ENCODE measurements around the gene EFCAB9. TPM values are rescaled to one million over a fixed set of nuclear protein-coding genes. Genes with fewer than 3 reads are reported as not detected.

The EFCAB9 gene
- total RNA-seq, 1 donor from 2014 or later: not detected

GRCh38 chr5:172173564-172174153, 20.3 kb upstream of the EFCAB9 start:
- Histone ChIP-seq H3K9ac (ENCODE audit: low read depth in 1 of 3, low read length in 3 of 3) (peak overlapping the region in 2 of 3 donors; percentile 36 to 40), H3K4me1 (ENCODE audit: control insufficient read depth in 3 of 3, insufficient read depth in 3 of 3, low read length in 3 of 3) (peaks cover 38 to 65% (median 39%) of the 10 kb centered on the region in 3 donors), H3K27me3 (ENCODE audit: control insufficient read depth in 3 of 3, insufficient read depth in 3 of 3, low read length in 3 of 3) (no peaks in the 10 kb centered on the region), H3K27ac (ENCODE audit: low read depth, low read length) (no peak overlapping the region), H3K9me3 (ENCODE audit: control insufficient read depth in 3 of 3, low read length in 3 of 3) (no peaks in the 10 kb centered on the region), H3K4me3 (ENCODE audit: low read length in 3 of 3) (no peak overlapping the region), H3K36me3 (ENCODE audit: control insufficient read depth in 3 of 3, insufficient read depth in 3 of 3, low read length in 3 of 3) (no peaks in the 10 kb centered on the region)

GRCh38 chr5:172175263-172175719, 18.7 kb upstream of the EFCAB9 start:
- peaks cover 30 to 59% (median 31%) of the 10 kb centered on the region in 3 donors for H3K4me1 ChIP-seq (ENCODE audit: control insufficient read depth in 3 of 3, insufficient read depth in 3 of 3, low read length in 3 of 3)
- H3K27ac ChIP-seq (ENCODE audit: low read depth, low read length): no peak overlapping the region
- H3K36me3 ChIP-seq (ENCODE audit: control insufficient read depth in 3 of 3, insufficient read depth in 3 of 3, low read length in 3 of 3): no peaks in the 10 kb centered on the region
- H3K27me3 ChIP-seq (ENCODE audit: control insufficient read depth in 3 of 3, insufficient read depth in 3 of 3, low read length in 3 of 3): no peaks in the 10 kb centered on the region
- peak overlapping the region in 1 of 3 donors; percentile 12 for H3K9ac ChIP-seq (ENCODE audit: low read depth in 1 of 3, low read length in 3 of 3)
- H3K9me3 ChIP-seq (ENCODE audit: control insufficient read depth in 3 of 3, low read length in 3 of 3): no peaks in the 10 kb centered on the region
- H3K4me3 ChIP-seq (ENCODE audit: low read length in 3 of 3): no peak overlapping the region

DNA sequence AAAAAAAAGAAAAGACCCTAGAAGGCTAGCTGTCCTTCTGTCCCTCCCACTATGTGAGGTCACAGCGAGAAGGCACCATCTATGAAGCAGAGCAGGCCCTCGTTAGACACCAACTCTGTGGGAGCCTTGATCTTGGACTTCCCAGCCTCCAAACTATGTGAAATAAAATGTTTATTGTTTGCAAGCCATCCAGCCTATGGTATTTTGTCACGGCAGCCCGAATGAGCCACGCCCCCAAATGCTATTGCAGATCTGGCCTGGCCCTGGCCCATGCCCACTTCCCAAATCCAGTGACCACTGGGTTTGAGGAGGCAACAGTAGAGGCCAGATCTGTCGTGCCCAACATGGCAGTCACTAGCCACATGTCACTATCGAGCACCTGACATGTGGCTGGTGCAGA, 16.8 kb upstream of the EFCAB9 start:
- Histone ChIP-seq H3K4me1 (ENCODE audit: control insufficient read depth in 3 of 3, insufficient read depth in 3 of 3, low read length in 3 of 3) (peaks cover 26 to 45% (median 29%) of the 10 kb centered on the region in 3 donors), H3K27ac (ENCODE audit: low read depth, low read length) (no peak overlapping the region), H3K27me3 (ENCODE audit: control insufficient read depth in 3 of 3, insufficient read depth in 3 of 3, low read length in 3 of 3) (no peaks in the 10 kb centered on the region), H3K9ac (ENCODE audit: low read depth in 1 of 3, low read length in 3 of 3) (no peak overlapping the region), H3K4me3 (ENCODE audit: low read length in 3 of 3) (no peak overlapping the region), H3K9me3 (ENCODE audit: control insufficient read depth in 3 of 3, low read length in 3 of 3) (no peaks in the 10 kb centered on the region), H3K36me3 (ENCODE audit: control insufficient read depth in 3 of 3, insufficient read depth in 3 of 3, low read length in 3 of 3) (no peaks in the 10 kb centered on the region)

DNA sequence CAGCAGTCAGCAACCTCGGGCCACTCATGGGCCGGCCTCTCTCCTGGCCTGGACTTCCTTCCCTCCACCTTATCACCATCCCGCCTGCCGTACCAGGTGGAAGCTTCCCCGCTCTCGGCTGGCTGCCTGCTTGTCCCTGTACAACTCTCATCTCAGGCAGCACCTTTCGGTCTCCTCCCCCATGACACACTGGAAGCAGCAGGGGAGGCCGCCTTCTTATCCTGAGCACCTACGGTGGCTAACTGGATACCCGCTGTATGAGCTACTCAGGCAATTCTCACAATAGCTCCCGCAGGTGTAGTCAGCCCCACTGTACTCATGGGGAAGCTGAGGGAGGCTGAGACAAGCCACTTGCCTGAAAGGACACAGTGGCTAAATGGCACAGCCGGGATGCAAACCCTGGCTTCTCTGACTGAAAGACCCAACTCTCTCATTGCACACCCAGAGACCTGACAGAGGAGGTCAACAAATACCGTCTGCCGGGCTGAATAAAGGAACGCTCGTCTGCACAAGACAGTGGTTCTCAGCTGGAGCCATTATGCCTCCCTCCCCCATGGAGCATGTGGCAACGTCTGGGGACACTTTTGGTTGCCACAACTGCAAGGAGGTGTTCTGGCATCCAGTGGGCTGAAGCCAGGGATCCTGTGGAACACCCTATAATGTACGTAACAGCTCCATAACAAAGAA, 15.5 kb upstream of the EFCAB9 start:
- Histone ChIP-seq H3K4me3 (ENCODE audit: low read length in 3 of 3) (no peak overlapping the region), H3K9ac (ENCODE audit: low read depth in 1 of 3, low read length in 3 of 3) (no peak overlapping the region), H3K4me1 (ENCODE audit: control insufficient read depth in 3 of 3, insufficient read depth in 3 of 3, low read length in 3 of 3) (peaks cover 20 to 36% (median 24%) of the 10 kb centered on the region in 3 donors), H3K9me3 (ENCODE audit: control insufficient read depth in 3 of 3, low read length in 3 of 3) (no peaks in the 10 kb centered on the region), H3K27me3 (ENCODE audit: control insufficient read depth in 3 of 3, insufficient read depth in 3 of 3, low read length in 3 of 3) (no peaks in the 10 kb centered on the region), H3K36me3 (ENCODE audit: control insufficient read depth in 3 of 3, insufficient read depth in 3 of 3, low read length in 3 of 3) (no peaks in the 10 kb centered on the region), H3K27ac (ENCODE audit: low read depth, low read length) (peak overlapping the region; percentile 74)

DNA sequence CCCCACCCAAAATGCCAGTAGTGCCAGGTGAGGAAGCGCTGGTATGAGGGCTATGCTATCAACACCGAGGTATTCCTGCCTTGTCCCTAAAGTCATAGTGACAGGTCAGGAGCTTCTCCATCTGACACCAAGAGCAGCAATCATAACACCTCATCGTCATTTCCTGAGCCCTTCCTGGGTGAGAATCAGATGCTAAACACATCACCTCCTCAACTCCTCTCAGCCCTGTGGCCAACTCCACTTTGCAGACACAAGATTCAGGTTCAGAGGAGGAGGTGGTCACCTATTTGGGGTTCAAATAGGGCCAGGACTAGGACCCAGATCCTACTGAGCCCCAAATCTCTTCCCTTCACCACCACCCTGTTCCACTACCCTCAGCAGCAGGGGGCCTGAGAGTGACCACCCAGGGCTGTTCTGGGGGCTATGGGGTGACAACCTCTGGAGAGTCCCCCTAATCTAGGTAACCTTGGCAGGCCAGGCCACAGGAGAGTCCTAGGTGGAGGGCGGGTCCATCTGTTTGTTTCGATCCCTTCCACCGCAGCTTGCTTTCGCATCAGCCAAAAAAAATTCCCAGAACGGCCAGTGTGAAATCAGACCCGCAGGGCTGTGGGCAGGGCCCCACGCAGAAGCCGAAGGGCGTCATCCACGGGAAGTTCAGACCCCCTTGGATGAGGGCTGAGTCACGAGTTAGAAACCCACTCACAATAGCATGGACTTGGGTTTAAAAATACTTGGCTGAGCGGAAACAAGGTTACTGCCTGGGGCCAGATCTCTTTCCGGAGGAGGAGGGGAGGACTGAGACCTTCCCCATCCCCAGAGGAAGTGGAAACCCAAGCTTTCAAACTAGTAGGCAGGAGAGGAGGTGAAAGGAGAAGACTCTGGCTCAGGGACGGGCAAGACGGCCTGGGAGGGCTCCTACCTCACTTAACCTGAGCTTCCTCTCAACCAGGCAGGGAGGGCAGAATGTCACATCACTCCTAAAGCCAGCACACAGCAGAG, 14.7 kb upstream of the EFCAB9 start:
- Histone ChIP-seq H3K27ac (ENCODE audit: low read depth, low read length) (peak overlapping the region; percentile 74), H3K36me3 (ENCODE audit: control insufficient read depth in 3 of 3, insufficient read depth in 3 of 3, low read length in 3 of 3) (no peaks in the 10 kb centered on the region), H3K9me3 (ENCODE audit: control insufficient read depth in 3 of 3, low read length in 3 of 3) (no peaks in the 10 kb centered on the region), H3K9ac (ENCODE audit: low read depth in 1 of 3, low read length in 3 of 3) (peak overlapping the region in 2 of 3 donors; percentile 3 to 33), H3K4me1 (ENCODE audit: control insufficient read depth in 3 of 3, insufficient read depth in 3 of 3, low read length in 3 of 3) (peaks cover 22 to 31% (median 23%) of the 10 kb centered on the region in 3 donors), H3K27me3 (ENCODE audit: control insufficient read depth in 3 of 3, insufficient read depth in 3 of 3, low read length in 3 of 3) (no peaks in the 10 kb centered on the region), H3K4me3 (ENCODE audit: low read length in 3 of 3) (peak overlapping the region in 2 of 3 donors; percentile 35 to 43)

- Histone ChIP-seq H3K27me3 (ENCODE audit: control insufficient read depth in 3 of 3, insufficient read depth in 3 of 3, low read length in 3 of 3) (no peaks in the 10 kb centered on the region), H3K9ac (ENCODE audit: low read depth in 1 of 3, low read length in 3 of 3) (no peak overlapping the region), H3K27ac (ENCODE audit: low read depth, low read length) (no peak overlapping the region), H3K9me3 (ENCODE audit: control insufficient read depth in 3 of 3, low read length in 3 of 3) (no peaks in the 10 kb centered on the region), H3K36me3 (ENCODE audit: control insufficient read depth in 3 of 3, insufficient read depth in 3 of 3, low read length in 3 of 3) (no peaks in the 10 kb centered on the region), H3K4me3 (ENCODE audit: low read length in 3 of 3) (no peak overlapping the region), H3K4me1 (ENCODE audit: control insufficient read depth in 3 of 3, insufficient read depth in 3 of 3, low read length in 3 of 3) (peaks cover 10 to 31% (median 15%) of the 10 kb centered on the region in 3 donors)
These were observed 13.0 kb upstream of the EFCAB9 start for GRCh38 chr5:172180936-172181335.

DNA sequence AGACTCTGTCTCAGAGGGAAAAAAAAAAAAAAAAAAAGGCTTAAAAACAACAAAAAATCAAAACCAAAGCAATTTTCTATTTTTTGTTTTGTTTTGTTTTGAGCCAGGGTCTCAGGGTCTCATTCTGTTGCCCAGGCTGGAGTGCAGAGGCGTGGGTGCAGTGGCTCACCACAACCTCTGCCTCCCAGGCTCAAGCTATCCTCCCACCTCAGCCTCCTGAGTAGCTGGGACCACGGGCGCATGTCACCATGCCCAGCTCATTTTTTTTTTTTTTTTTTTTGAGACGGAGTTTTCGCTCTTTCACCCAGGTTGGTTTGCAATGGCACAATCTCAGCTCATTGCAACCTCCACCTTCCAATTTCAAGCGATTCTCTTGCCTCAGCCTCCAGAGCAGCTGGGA, 11.7 kb upstream of the EFCAB9 start:
- Histone ChIP-seq H3K4me1 (ENCODE audit: control insufficient read depth in 3 of 3, insufficient read depth in 3 of 3, low read length in 3 of 3) (peaks cover 16 to 35% (median 25%) of the 10 kb centered on the region in 3 donors), H3K9me3 (ENCODE audit: control insufficient read depth in 3 of 3, low read length in 3 of 3) (no peaks in the 10 kb centered on the region)

DNA sequence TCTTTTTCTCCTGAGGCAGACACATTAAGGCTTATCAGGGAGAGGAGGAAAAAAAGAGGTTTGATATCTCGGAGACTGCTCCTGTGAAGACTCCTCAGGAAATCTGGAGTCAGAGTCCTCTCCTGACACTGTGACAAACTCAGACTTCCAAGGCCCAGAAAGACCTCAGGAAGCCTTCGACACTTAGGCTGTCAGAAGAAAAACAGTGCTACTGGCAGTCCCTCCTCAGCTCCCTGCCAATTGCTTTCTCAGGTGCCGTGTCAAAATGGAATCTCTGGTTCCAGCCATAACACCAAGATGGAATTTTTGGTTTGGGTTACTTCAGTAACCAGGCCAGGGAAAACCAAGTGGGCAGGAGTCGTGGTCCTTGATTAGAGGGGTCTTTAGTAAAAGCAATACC, 10.1 kb upstream of the EFCAB9 start:
- H3K9ac ChIP-seq (ENCODE audit: low read depth in 1 of 3, low read length in 3 of 3): no peak overlapping the region
- H3K4me3 ChIP-seq (ENCODE audit: low read length in 3 of 3): no peak overlapping the region
- H3K27me3 ChIP-seq (ENCODE audit: control insufficient read depth in 3 of 3, insufficient read depth in 3 of 3, low read length in 3 of 3): no peaks in the 10 kb centered on the region
- H3K4me1 ChIP-seq (ENCODE audit: control insufficient read depth in 3 of 3, insufficient read depth in 3 of 3, low read length in 3 of 3): peaks cover 13 to 31% (median 24%) of the 10 kb centered on the region in 3 donors
- no peak overlapping the region for H3K27ac ChIP-seq (ENCODE audit: low read depth, low read length)
- no peaks in the 10 kb centered on the region for H3K36me3 ChIP-seq (ENCODE audit: control insufficient read depth in 3 of 3, insufficient read depth in 3 of 3, low read length in 3 of 3)
- H3K9me3 ChIP-seq (ENCODE audit: control insufficient read depth in 3 of 3, low read length in 3 of 3): no peaks in the 10 kb centered on the region

More for the DNA sequence above, 11.7 kb upstream of the EFCAB9 start:
- Histone ChIP-seq H3K27me3 (ENCODE audit: control insufficient read depth in 3 of 3, insufficient read depth in 3 of 3, low read length in 3 of 3) (no peaks in the 10 kb centered on the region), H3K36me3 (ENCODE audit: control insufficient read depth in 3 of 3, insufficient read depth in 3 of 3, low read length in 3 of 3) (no peaks in the 10 kb centered on the region), H3K27ac (ENCODE audit: low read depth, low read length) (no peak overlapping the region), H3K9ac (ENCODE audit: low read depth in 1 of 3, low read length in 3 of 3) (no peak overlapping the region), H3K4me3 (ENCODE audit: low read length in 3 of 3) (no peak overlapping the region)

GRCh38 chr5:172185096-172185461, 8.9 kb upstream of the EFCAB9 start:
- no peak overlapping the region for H3K27ac ChIP-seq (ENCODE audit: low read depth, low read length)
- H3K4me3 ChIP-seq (ENCODE audit: low read length in 3 of 3): no peak overlapping the region
- H3K9me3 ChIP-seq (ENCODE audit: control insufficient read depth in 3 of 3, low read length in 3 of 3): no peaks in the 10 kb centered on the region
- H3K27me3 ChIP-seq (ENCODE audit: control insufficient read depth in 3 of 3, insufficient read depth in 3 of 3, low read length in 3 of 3): no peaks in the 10 kb centered on the region
- no peaks in the 10 kb centered on the region for H3K36me3 ChIP-seq (ENCODE audit: control insufficient read depth in 3 of 3, insufficient read depth in 3 of 3, low read length in 3 of 3)
- H3K9ac ChIP-seq (ENCODE audit: low read depth in 1 of 3, low read length in 3 of 3): no peak overlapping the region
- H3K4me1 ChIP-seq (ENCODE audit: control insufficient read depth in 3 of 3, insufficient read depth in 3 of 3, low read length in 3 of 3): peaks cover 13 to 24% (median 19%) of the 10 kb centered on the region in 3 donors
